Keratinocyte (primary cell): ENCODE measurements around the gene FBXW7.

ENCODE experiments used
- CTCF ChIP-seq, 3 experiments: IDR thresholded peaks in 1 of 3; conservative IDR thresholded peaks in 1 of 3; optimal IDR thresholded peaks in 1 of 3; 2 replicates in 2 of 3; 3 replicates in 1 of 3; pipeline versions ENCODE3 to v1.5.1; 2011; ENCODE audit warnings: low read length in 3 of 3, mild to moderate bottlenecking in 3 of 3, moderate library complexity in 2 of 3, control low read depth in 1 of 3, inconsistent platforms in 1 of 3; ENCODE audit not compliant: insufficient read depth in 2 of 3; ENCODE audit errors: extremely low read depth in 1 of 3
- EZH2 ChIP-seq: IDR thresholded peaks from one replicate; pipeline ENCODE4 v1.6.1; 2012; ENCODE audit warnings: inconsistent platforms, mild to moderate bottlenecking, low read length, moderate library complexity

- TF ChIP-seq CTCF (optimal IDR thresholded peaks at IDR 0.05 in 1 of 3, IDR thresholded peaks at IDR 0.05 in 1 of 3, conservative IDR thresholded peaks at IDR 0.05 in 1 of 3; ENCODE audit: extremely low read depth in 1 of 3, insufficient read depth in 2 of 3, low read length in 3 of 3) (no peak), EZH2 (no peak)
These were observed 134.5 kb downstream of the FBXW7 start for GRCh38 chr4:152401424-152401823.
